Transverse colon (tissue), 4 donors: Measurements from ENCODE around the gene ACTN4. TPM values are rescaled to one million over a fixed set of nuclear protein-coding genes. Genes with fewer than 3 reads are reported as not detected.

Experiments used
- DNase-seq: peaks from one replicate; pipeline ENCODE4 v3.0.0-alpha.2; 2019
- H3K27ac ChIP-seq, 4 donors: fragments of 200-600 bp; sonication (generic); 2 replicates each; pipeline ENCODE4 v1.5.1; 2016 to 2018; ENCODE audit warnings: inconsistent platforms in 4 of 4
- H3K27me3 ChIP-seq: fragments of 200-600 bp; sonication (generic); 2 replicates; pipeline ENCODE4 v1.5.1; 2017; ENCODE audit warnings: inconsistent platforms
- H3K36me3 ChIP-seq, 4 donors: fragments of 200-600 bp; sonication (generic); 2 replicates each; pipeline ENCODE4 v1.5.1; 2017 to 2019; ENCODE audit warnings: inconsistent platforms in 4 of 4
- H3K4me1 ChIP-seq, 4 donors: fragments of 200-600 bp; sonication (generic); 2 replicates each; pipeline ENCODE4 v1.5.1; 2017 to 2020; ENCODE audit warnings: inconsistent platforms in 4 of 4
- H3K4me3 ChIP-seq, 4 donors: fragments of 200-600 bp; sonication (generic); 1 replicate in 1 of 4; 2 replicates in 3 of 4; pipeline versions ENCODE4 v1.5.1 to v1.6.1; 2017 to 2019; ENCODE audit warnings: inconsistent platforms in 4 of 4
- H3K9me3 ChIP-seq, 2 donors: fragments of 200-600 bp; sonication (generic); 2 replicates each; pipeline ENCODE4 v1.5.1; 2017 to 2019; ENCODE audit warnings: inconsistent platforms in 2 of 2
- CTCF ChIP-seq, 5 experiments: fragments of 200-600 bp in 3 of 5; fragments of 450-650 bp in 2 of 5; sonication (generic) in 3 of 5; IDR thresholded peaks; 1 replicate in 2 of 5; 2 replicates in 3 of 5; pipeline ENCODE4 v1.5.1; 2016 to 2017; ENCODE audit warnings: antibody characterized with exemption in 5 of 5, inconsistent platforms in 3 of 5, mild to moderate bottlenecking in 2 of 5, moderate library complexity in 1 of 5
- EP300 ChIP-seq: sonication (generic); formaldehyde crosslinking; IDR thresholded peaks from one replicate; pipeline ENCODE4 v1.6.1; 2017; ENCODE audit warnings: antibody characterized with exemption, low read depth
- POLR2A ChIP-seq: fragments of 450-650 bp; IDR thresholded peaks from one replicate; pipeline ENCODE4 v1.6.1; 2016; ENCODE audit warnings: antibody characterized with exemption, mild to moderate bottlenecking, moderate library complexity
- POLR2AphosphoS5 ChIP-seq, 3 donors: sonication (generic); formaldehyde crosslinking; IDR thresholded peaks; one replicate each; pipeline ENCODE4 v1.6.1; 2016; ENCODE audit warnings: antibody characterized with exemption in 3 of 3
- WGBS, 2 donors: methylation state at CpG; one replicate each; pipeline ENCODE4 v1.1.5; 2018; ENCODE audit warnings: low coverage in 1 of 2; 5-methylcytosine and 5-hydroxymethylcytosine counted together
- in situ Hi-C, 4 donors: fragments of 200-750 bp; cut with MboI; loops; one replicate each; pipeline versions ENCODE4 v1.15.0 to v1.15.1; 2017; ENCODE audit warnings: low sequenced_read_pairs in 3 of 4, low pct_ligation_motif_present in 1 of 4, low pct_unique_long_range_greater_than_20kb in 1 of 4
- intact Hi-C: fragments of 100-400 bp; cut with DNase I; formaldehyde crosslinking; loops from one replicate; pipeline ENCODE4 v1.15.1; 2023; ENCODE audit warnings: low total_unique reads
- total RNA-seq, 4 donors: library from RNA; depleted of rRNA; stranded (reverse); fragments of >200 nt; gene quantifications; one replicate each; pipeline ENCODE4 v1.1.0, GENCODE V29; 2016

The ACTN4 gene
- total RNA-seq, 4 donors from 2014 or later = 458 to 1,080 (median 723) TPM

- Histone ChIP-seq H3K27me3 (no peaks in the 10 kb centered on the region), H3K4me1 (peaks cover 51 to 93% (median 83%) of the 10 kb centered on the region in 4 donors), H3K9me3 (no peaks in the 10 kb centered on the region), H3K36me3 (no peaks in the 10 kb centered on the region), H3K4me3 (no peak overlapping the region), H3K27ac (peak overlapping the region; percentile 87 to 94 (median 92))
- peak; percentile 51 for DNase-seq
- intact Hi-C loops (no loop called here), in situ Hi-C loops (no loop called here)
- TF ChIP-seq CTCF (IDR thresholded peaks at IDR 0.05) (no peak), POLR2AphosphoS5 (IDR thresholded peaks at IDR 0.05) (peak in 2 of 3 donors; percentile 22 to 56)
- 46 to 61% methylated on average over 5 to 19 of the region's 19 CpGs for WGBS, 2 donors
Observed at GRCh38 chr19:38693380-38694223, 46.2 kb downstream of the ACTN4 start.

DNA sequence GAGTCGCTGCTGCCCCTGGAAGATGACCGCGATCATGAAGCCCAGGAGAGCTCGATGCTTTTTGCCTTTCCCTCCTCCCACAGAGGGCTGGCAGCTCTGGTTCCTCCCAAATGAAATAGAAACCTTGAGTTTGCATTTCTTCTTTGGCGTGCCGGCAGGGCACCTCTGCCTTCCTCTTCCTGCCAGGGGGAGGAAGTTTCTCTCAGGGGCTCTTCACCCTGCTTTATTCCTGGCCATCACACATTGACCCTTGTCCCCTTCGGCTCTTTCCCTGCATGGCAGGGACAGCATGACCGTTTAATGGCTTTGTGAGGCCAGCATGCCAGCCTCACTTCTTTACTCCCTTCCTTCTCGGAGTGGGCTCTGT, 47.9 kb downstream of the ACTN4 start:
- Histone ChIP-seq H3K4me3 (no peak overlapping the region), H3K36me3 (no peaks in the 10 kb centered on the region), H3K4me1 (peaks cover 46 to 99% (median 91%) of the 10 kb centered on the region in 4 donors), H3K27me3 (no peaks in the 10 kb centered on the region), H3K9me3 (no peaks in the 10 kb centered on the region), H3K27ac (peak overlapping the region; percentile 87 to 94 (median 92))
- no peak for DNase-seq
- in situ Hi-C loops (no loop called here), intact Hi-C loops (no loop called here)
- WGBS, 2 donors = 10 to 56% methylated on average over 2 to 9 of the region's 9 CpGs
- TF ChIP-seq POLR2AphosphoS5 (IDR thresholded peaks at IDR 0.05) (no peak), POLR2A (no peak), CTCF (IDR thresholded peaks at IDR 0.05) (no peak), EP300 (no peak)

- H3K4me3 ChIP-seq = no peak overlapping the region
- no peak for DNase-seq
- in situ Hi-C loops = no loop called here
- 81% methylated on average over 22 of the region's 22 CpGs; no CpG with 5 or more reads in 1 of the 2 donors for WGBS, 2 donors
- intact Hi-C loops = no loop called here
- peaks cover 50 to 99% (median 95%) of the 10 kb centered on the region in 4 donors for H3K4me1 ChIP-seq
- H3K36me3 ChIP-seq = no peaks in the 10 kb centered on the region
- no peaks in the 10 kb centered on the region for H3K9me3 ChIP-seq
- H3K27ac ChIP-seq = peak overlapping the region; percentile 87 to 94 (median 92)
- H3K27me3 ChIP-seq = no peaks in the 10 kb centered on the region
- TF ChIP-seq POLR2A (no peak), CTCF (IDR thresholded peaks at IDR 0.05) (no peak), POLR2AphosphoS5 (IDR thresholded peaks at IDR 0.05) (no peak), EP300 (no peak)
Observed at GRCh38 chr19:38695832-38696728, 48.6 kb downstream of the ACTN4 start.

DNA sequence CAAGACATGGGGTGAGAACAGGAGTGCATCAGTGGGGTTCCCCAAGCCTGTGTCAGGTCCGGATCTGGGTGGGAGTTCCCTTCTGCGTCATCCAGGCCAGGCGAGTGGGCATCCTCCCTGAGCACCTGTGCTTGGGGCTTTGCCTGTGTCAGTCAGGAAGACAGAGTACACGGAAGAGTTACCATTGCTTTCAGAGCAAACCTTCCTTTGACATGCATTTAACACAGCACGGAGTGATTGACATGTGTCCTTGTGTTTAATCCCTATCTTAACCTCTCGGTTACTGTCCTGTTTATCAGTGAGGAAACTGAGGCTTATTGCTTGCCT, 49.2 kb downstream of the ACTN4 start:
- Histone ChIP-seq H3K4me3 (no peak overlapping the region), H3K9me3 (no peaks in the 10 kb centered on the region), H3K27me3 (no peaks in the 10 kb centered on the region), H3K4me1 (peaks cover 48 to 100% (median 97%) of the 10 kb centered on the region in 4 donors), H3K36me3 (no peaks in the 10 kb centered on the region), H3K27ac (peak overlapping the region; percentile 87 to 94 (median 92))
- WGBS, 2 donors = 94 to 100% methylated on average over 2 to 6 of the region's 6 CpGs
- DNase-seq = no peak
- intact Hi-C loops (no loop called here), in situ Hi-C loops (no loop called here)
- TF ChIP-seq CTCF (IDR thresholded peaks at IDR 0.05) = no peak
- TF ChIP-seq EP300 = no peak
- no peak for TF ChIP-seq POLR2A
- TF ChIP-seq POLR2AphosphoS5 (IDR thresholded peaks at IDR 0.05) = no peak
